Mucosa of descending colon (tissue), 3 donors: ENCODE measurements around the gene HOXD11. TPM values are rescaled to one million over a fixed set of nuclear protein-coding genes. Genes with fewer than 3 reads are reported as not detected.

Experiments
- ATAC-seq: fragments of 200-7000 bp; cut with Tn5 transposase; one replicate; pipeline ENCODE4 v1.9.1; 2020; ENCODE audit warnings: mild to moderate bottlenecking, moderate library complexity
- DNase-seq, 3 donors: peaks; one replicate each; pipeline ENCODE4 v3.0.0-alpha.2; 2020
- H3K36me3 ChIP-seq: fragments of 200-600 bp; one replicate; pipeline ENCODE4 v1.8.0; 2021; ENCODE audit warnings: low read depth, mild to moderate bottlenecking
- H3K4me1 ChIP-seq: fragments of 200-600 bp; one replicate; pipeline ENCODE4 v1.8.0; 2021; ENCODE audit warnings: low read depth, mild to moderate bottlenecking
- H3K4me3 ChIP-seq: fragments of 200-600 bp; one replicate; pipeline ENCODE4 v1.8.0; 2021; ENCODE audit warnings: mild to moderate bottlenecking
- H3K9me3 ChIP-seq: fragments of 200-600 bp; one replicate; pipeline ENCODE4 v1.8.0; 2021; ENCODE audit warnings: mild to moderate bottlenecking
- intact Hi-C, 2 donors: fragments of 100-400 bp; cut with DNase I in 1 of 2; cut with micrococcal nuclease in 1 of 2; formaldehyde crosslinking; loops; one replicate each; pipeline versions ENCODE4 v1.11.0 to v1.11.1; 2022; cut with DNase I, micrococcal nuclease
- total RNA-seq, 3 donors: library from RNA; stranded (reverse); fragmentation: NEBNext Ultra II Directional in 2 of 3; extraction: Animal tissue kit (Norgen Biotek cat#: 25700) in 2 of 3; gene quantifications; one replicate each; pipeline versions ENCODE4 v1.2.1 to v1.2.4, GENCODE V29; 2021 to 2023
- TF ChIP-seq, protein P1 (sequence below): fragments of 200-600 bp; IDR thresholded peaks from one replicate; pipeline ENCODE4 v1.8.0; 2022; ENCODE audit warnings: antibody characterized with exemption, mild to moderate bottlenecking
- donor health status: DM: no; HTN: no; CAD: no; lungs with moderate emphysema.
- donor health status: DM: no; HTN: no; CAD: no.
- donor health status: DM: no; HTN: yes; CAD: no.

The HOXD11 gene
- total RNA-seq, 3 donors from 2014 or later: 1.2 to 2.1 (median 2.1) TPM

DNA sequence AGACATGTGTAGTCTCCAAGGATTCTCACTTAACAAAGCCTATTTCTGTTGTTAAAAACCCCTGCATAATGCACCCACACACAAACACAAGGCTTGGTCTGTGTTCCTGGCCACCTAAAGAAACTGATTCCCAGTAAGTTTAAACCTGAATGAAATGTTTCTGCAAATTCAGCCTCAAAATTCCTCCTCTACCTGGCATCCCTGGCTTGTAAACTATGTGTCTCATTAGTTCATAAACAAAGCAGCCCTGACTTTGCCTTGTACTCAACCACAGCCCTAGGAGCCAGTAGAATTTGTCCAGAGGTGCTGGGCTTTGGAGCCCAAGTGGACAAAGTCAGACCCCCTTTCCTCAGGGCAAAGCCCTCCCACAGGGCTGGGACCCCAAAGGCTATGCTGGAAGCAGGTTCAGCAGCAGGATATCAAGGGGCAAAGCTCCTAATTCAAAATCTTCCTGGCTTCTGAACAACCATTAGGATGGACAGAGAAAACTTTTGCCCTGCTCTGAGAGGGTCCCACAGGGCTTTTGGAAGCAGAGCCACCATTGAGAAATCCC lies 17.2 kb upstream of the HOXD11 start:
- Histone ChIP-seq H3K4me1 (peaks cover 21% of the 10 kb centered on the region), H3K4me3 (no peak overlapping the region), H3K36me3 (no peaks in the 10 kb centered on the region), H3K9me3 (no peaks in the 10 kb centered on the region)
- ATAC-seq (no peak), DNase-seq (no peak)
- intact Hi-C loops: loop anchor here in 1 of 2 donors (10.0 kb wide), 1 partner anchor 725 kb away; no protein-coding TSS in a partner anchor
- TF ChIP-seq, protein P1, sequence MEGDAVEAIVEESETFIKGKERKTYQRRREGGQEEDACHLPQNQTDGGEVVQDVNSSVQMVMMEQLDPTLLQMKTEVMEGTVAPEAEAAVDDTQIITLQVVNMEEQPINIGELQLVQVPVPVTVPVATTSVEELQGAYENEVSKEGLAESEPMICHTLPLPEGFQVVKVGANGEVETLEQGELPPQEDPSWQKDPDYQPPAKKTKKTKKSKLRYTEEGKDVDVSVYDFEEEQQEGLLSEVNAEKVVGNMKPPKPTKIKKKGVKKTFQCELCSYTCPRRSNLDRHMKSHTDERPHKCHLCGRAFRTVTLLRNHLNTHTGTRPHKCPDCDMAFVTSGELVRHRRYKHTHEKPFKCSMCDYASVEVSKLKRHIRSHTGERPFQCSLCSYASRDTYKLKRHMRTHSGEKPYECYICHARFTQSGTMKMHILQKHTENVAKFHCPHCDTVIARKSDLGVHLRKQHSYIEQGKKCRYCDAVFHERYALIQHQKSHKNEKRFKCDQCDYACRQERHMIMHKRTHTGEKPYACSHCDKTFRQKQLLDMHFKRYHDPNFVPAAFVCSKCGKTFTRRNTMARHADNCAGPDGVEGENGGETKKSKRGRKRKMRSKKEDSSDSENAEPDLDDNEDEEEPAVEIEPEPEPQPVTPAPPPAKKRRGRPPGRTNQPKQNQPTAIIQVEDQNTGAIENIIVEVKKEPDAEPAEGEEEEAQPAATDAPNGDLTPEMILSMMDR: no peak

GRCh38 chr2:176090862-176091261 lies 16.2 kb upstream of the HOXD11 start:
- Histone ChIP-seq H3K4me3 (no peak overlapping the region), H3K36me3 (no peaks in the 10 kb centered on the region), H3K9me3 (no peaks in the 10 kb centered on the region), H3K4me1 (peaks cover 18% of the 10 kb centered on the region)
- TF ChIP-seq, protein P1: no peak
- intact Hi-C loops: no loop called here
- no peak for DNase-seq
- no peak for ATAC-seq

GRCh38 chr2:176091329-176092258 lies 15.5 kb upstream of the HOXD11 start:
- intact Hi-C loops: no loop called here
- TF ChIP-seq, protein P1: no peak
- H3K36me3 ChIP-seq: no peaks in the 10 kb centered on the region
- no peaks in the 10 kb centered on the region for H3K9me3 ChIP-seq
- H3K4me3 ChIP-seq: no peak overlapping the region
- DNase-seq: no peak
- ATAC-seq: no peak
- H3K4me1 ChIP-seq: peaks cover 17% of the 10 kb centered on the region

GRCh38 chr2:176092270-176093144 lies 14.6 kb upstream of the HOXD11 start, which contains the start of gene HOXD13:
Gene HOXD13 (plus strand): TSS chr2:176092721. CDS start chr2:176092891, 170 bp downstream.
- intact Hi-C loops: no loop called here
- Histone ChIP-seq H3K9me3 (no peaks in the 10 kb centered on the region), H3K4me3 (no peak within 1 kb of the TSS), H3K36me3 (no peaks in the 10 kb centered on the region), H3K4me1 (peaks cover 26% of the 10 kb centered on the region)
- DNase-seq (no peak), ATAC-seq (peak; percentile 42)
- TF ChIP-seq, protein P1: no peak

DNA sequence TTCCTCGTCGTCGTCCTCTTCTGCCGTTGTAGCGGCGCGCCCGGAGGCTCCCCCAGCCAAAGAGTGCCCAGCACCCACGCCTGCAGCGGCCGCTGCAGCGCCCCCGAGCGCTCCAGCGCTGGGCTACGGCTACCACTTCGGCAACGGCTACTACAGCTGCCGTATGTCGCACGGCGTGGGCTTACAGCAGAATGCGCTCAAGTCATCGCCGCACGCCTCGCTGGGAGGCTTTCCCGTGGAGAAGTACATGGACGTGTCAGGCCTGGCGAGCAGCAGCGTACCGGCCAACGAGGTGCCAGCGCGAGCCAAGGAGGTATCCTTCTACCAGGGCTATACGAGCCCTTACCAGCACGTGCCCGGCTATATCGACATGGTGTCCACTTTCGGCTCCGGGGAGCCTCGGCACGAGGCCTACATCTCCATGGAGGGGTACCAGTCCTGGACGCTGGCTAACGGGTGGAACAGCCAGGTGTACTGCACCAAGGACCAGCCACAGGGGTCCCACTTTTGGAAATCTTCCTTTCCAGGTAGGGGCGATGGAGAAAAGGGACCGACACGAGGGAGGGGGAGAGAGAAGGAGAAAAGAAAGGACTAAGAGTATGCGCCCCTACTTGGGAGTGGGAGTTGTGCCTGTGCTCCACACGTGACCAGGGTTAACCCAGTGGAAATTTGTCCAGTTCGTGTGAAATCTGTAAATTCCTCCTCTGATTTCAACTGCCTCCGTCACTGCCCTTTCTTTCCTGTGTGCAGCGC lies 13.8 kb upstream of the HOXD11 start:
- Histone ChIP-seq H3K9me3 (no peaks in the 10 kb centered on the region), H3K36me3 (no peaks in the 10 kb centered on the region), H3K4me3 (no peak overlapping the region), H3K4me1 (peaks cover 25% of the 10 kb centered on the region)
- TF ChIP-seq, protein P1: no peak
- ATAC-seq (peak; percentile 48), DNase-seq (peak in 1 of 3 donors; percentile 55)
- intact Hi-C loops: no loop called here
